Liver (tissue), 9 donors: ENCODE results near the gene LMTK2. TPM values are rescaled to one million over a fixed set of nuclear protein-coding genes. Genes with fewer than 3 reads are reported as not detected.

Experiments used
- DNase-seq: peaks from one replicate; pipeline ENCODE4 v3.0.0-alpha.2; 2017; ENCODE audit warnings: low spot score
- H3K27ac ChIP-seq, 2 donors: one replicate each; pipeline ENCODE4 v1.7.0; 2013; ENCODE audit warnings: inconsistent platforms in 2 of 2, low read length in 2 of 2, control low read depth in 1 of 2, low read depth in 1 of 2, mild to moderate bottlenecking in 1 of 2
- H3K27me3 ChIP-seq, 4 donors: one replicate each; pipeline versions ENCODE4 v1.6.1 to v1.7.0; 2013; ENCODE audit warnings: low read length in 3 of 4, inconsistent platforms in 1 of 4, mild to moderate bottlenecking in 1 of 4, moderate library complexity in 1 of 4; ENCODE audit not compliant: control insufficient read depth in 4 of 4, insufficient read depth in 4 of 4
- H3K36me3 ChIP-seq, 4 donors: one replicate each; pipeline versions ENCODE4 v1.6.1 to v1.7.0; 2013; ENCODE audit warnings: low read length in 3 of 4, mild to moderate bottlenecking in 3 of 4, low read depth in 1 of 4, moderate library complexity in 1 of 4; ENCODE audit not compliant: control insufficient read depth in 4 of 4, insufficient read depth in 3 of 4
- H3K4me1 ChIP-seq, 4 donors: one replicate each; pipeline versions ENCODE4 v1.6.1 to v1.7.0; 2013; ENCODE audit warnings: low read length in 3 of 4, mild to moderate bottlenecking in 3 of 4, moderate library complexity in 1 of 4; ENCODE audit not compliant: control insufficient read depth in 4 of 4, insufficient read depth in 4 of 4
- H3K4me3 ChIP-seq, 3 donors: one replicate each; pipeline versions ENCODE4 v1.6.1 to v1.7.0; 2013; ENCODE audit warnings: low read length in 3 of 3, control low read depth in 1 of 3, low read depth in 1 of 3, mild to moderate bottlenecking in 1 of 3
- H3K9ac ChIP-seq, 2 donors: one replicate each; pipeline ENCODE4 v1.7.0; 2013; ENCODE audit warnings: low read length in 2 of 2, mild to moderate bottlenecking in 2 of 2, moderate library complexity in 2 of 2, control low read depth in 1 of 2, low read depth in 1 of 2
- H3K9me3 ChIP-seq, 4 donors: one replicate each; pipeline versions ENCODE4 v1.6.1 to v1.7.0; 2013; ENCODE audit warnings: low read length in 3 of 4; ENCODE audit not compliant: control insufficient read depth in 4 of 4
- EGR1 ChIP-seq, 2 donors: IDR thresholded peaks; 2 replicates each; pipeline ENCODE4 v1.6.1; 2016 to 2018; ENCODE audit warnings: antibody characterized with exemption in 2 of 2, low read depth in 2 of 2
- FOXA2 ChIP-seq: IDR thresholded peaks from 2 replicates; pipeline ENCODE4 v1.6.1; 2016; ENCODE audit warnings: antibody characterized with exemption
- GABPA ChIP-seq, 2 donors: IDR thresholded peaks in 1 of 2; conservative IDR thresholded peaks in 1 of 2; 2 replicates each; pipeline ENCODE4 v1.6.1; 2016; ENCODE audit warnings: antibody characterized with exemption in 2 of 2, mild to moderate bottlenecking in 1 of 2, moderate library complexity in 1 of 2
- HNF4A ChIP-seq, 2 donors: conservative IDR thresholded peaks; 2 replicates each; pipeline ENCODE4 v1.6.1; 2016; ENCODE audit warnings: antibody characterized with exemption in 2 of 2, mild to moderate bottlenecking in 2 of 2
- HNF4G ChIP-seq: IDR thresholded peaks from 2 replicates; pipeline ENCODE4 v1.6.1; 2016; ENCODE audit warnings: antibody characterized with exemption
- JUND ChIP-seq, 2 donors: IDR thresholded peaks; 2 replicates each; pipeline ENCODE4 v1.6.1; 2016; ENCODE audit warnings: antibody characterized with exemption in 2 of 2
- NR2F2 ChIP-seq: IDR thresholded peaks from 2 replicates; pipeline ENCODE4 v1.6.1; 2016; ENCODE audit warnings: antibody characterized with exemption
- RAD21 ChIP-seq, 2 donors: IDR thresholded peaks; 2 replicates each; pipeline ENCODE4 v1.6.1; 2016; ENCODE audit warnings: antibody characterized with exemption in 2 of 2, mild to moderate bottlenecking in 2 of 2
- RXRA ChIP-seq, 2 donors: IDR thresholded peaks; 2 replicates each; pipeline ENCODE4 v1.6.1; 2017 to 2018; ENCODE audit warnings: antibody characterized with exemption in 2 of 2, mild to moderate bottlenecking in 1 of 2
- TAF1 ChIP-seq: conservative IDR thresholded peaks from 2 replicates; pipeline ENCODE4 v1.6.1; 2016; ENCODE audit warnings: antibody characterized with exemption, mild to moderate bottlenecking
- WGBS: extraction: QIAGEN DNeasy Blood & Tissue Kit; methylation state at CpG from one replicate; pipeline ENCODE4 v1.1.7; 2013; 5-methylcytosine and 5-hydroxymethylcytosine counted together
- polyA plus RNA-seq, 2 donors: library from polyadenylated mRNA; stranded (reverse) in 1 of 2; unstranded in 1 of 2; fragments of 200-250 nt in 1 of 2; fragments of >200 nt in 1 of 2; fragmentation: Nextera tagmentation in 1 of 2; extraction: Ambion mirVana in 1 of 2; gene quantifications; one replicate each; pipeline versions ENCODE4 v1.2.1 to v1.2.3, GENCODE V29; 2013 to 2015
- total RNA-seq, 2 donors: library from RNA; depleted of rRNA; stranded (reverse); fragments of >200 nt; gene quantifications; one replicate each; pipeline ENCODE4 v1.2.3, GENCODE V29; 2014
- TF ChIP-seq, protein P1 (sequence below): IDR thresholded peaks from 2 replicates; pipeline ENCODE4 v1.6.1; 2016; ENCODE audit warnings: antibody characterized with exemption
- TF ChIP-seq, protein P2 (sequence below): IDR thresholded peaks from 2 replicates; pipeline ENCODE4 v1.6.1; 2016; ENCODE audit warnings: antibody characterized with exemption, mild to moderate bottlenecking
- TF ChIP-seq, protein P3 (sequence below): IDR thresholded peaks from 2 replicates; pipeline ENCODE4 v1.6.1; 2016; ENCODE audit warnings: antibody characterized with exemption
- donor health status: healthy.
- donor health status: healthy.
- donor health status: healthy.
- donor health status: healthy.
- donor health status: healthy.

Gene LMTK2
- total and polyA plus RNA-seq, 4 donors, result 3.1 to 14.3 (median 9.0) TPM

DNA sequence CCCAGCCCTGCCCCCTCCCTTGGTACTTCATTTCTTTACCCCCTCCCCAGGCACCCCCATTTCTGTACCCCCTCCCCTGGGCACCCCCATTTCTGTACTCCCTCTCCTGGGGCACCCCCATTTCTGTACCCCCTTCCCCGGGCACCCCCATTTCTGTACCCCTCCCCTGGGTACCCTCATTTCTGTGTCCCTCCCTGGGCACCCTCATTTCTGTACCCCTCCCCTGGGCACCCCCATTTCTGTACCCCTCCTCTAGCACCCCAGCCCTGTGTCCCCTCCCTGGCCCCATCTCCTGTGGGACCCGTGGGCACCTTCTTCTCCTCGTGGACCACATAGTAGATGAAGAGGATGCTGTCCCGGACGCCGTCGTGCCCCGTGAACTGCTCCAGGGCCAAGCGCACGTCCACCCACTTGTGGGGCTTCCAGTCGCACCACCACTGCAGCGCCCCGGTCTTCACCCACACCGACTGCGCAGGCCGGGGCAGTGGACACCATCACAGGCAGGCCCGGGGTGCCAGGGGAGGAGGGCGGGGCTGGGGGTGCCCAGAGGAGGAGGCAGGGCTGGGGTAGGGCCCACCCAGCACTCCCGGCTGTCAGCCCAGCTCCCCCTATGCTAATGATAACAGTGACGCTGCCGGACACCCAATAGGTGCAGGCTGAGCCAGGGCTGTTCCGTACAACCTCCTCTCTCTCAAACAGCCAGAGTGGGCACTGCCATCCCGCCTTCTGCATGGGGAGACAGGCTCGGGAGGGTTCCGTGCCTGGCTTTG, 125.0 kb downstream of the LMTK2 start:
- Histone ChIP-seq H3K36me3 (peaks cover 0 to 18% (median 2%) of the 10 kb centered on the region in 4 donors), H3K27ac (no peak overlapping the region), H3K4me1 (no peaks in the 10 kb centered on the region), H3K4me3 (no peak overlapping the region), H3K27me3 (no peaks in the 10 kb centered on the region), H3K9me3 (no peaks in the 10 kb centered on the region), H3K9ac (no peak overlapping the region)
- WGBS, result 96% methylated on average over 25 of the region's 25 CpGs
- no peak for TF ChIP-seq NR2F2
- no peak for TF ChIP-seq HNF4A (conservative IDR thresholded peaks at IDR 0.05)
- TF ChIP-seq, protein P1, sequence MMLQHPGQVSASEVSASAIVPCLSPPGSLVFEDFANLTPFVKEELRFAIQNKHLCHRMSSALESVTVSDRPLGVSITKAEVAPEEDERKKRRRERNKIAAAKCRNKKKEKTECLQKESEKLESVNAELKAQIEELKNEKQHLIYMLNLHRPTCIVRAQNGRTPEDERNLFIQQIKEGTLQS, result no peak
- TF ChIP-seq, protein P2, sequence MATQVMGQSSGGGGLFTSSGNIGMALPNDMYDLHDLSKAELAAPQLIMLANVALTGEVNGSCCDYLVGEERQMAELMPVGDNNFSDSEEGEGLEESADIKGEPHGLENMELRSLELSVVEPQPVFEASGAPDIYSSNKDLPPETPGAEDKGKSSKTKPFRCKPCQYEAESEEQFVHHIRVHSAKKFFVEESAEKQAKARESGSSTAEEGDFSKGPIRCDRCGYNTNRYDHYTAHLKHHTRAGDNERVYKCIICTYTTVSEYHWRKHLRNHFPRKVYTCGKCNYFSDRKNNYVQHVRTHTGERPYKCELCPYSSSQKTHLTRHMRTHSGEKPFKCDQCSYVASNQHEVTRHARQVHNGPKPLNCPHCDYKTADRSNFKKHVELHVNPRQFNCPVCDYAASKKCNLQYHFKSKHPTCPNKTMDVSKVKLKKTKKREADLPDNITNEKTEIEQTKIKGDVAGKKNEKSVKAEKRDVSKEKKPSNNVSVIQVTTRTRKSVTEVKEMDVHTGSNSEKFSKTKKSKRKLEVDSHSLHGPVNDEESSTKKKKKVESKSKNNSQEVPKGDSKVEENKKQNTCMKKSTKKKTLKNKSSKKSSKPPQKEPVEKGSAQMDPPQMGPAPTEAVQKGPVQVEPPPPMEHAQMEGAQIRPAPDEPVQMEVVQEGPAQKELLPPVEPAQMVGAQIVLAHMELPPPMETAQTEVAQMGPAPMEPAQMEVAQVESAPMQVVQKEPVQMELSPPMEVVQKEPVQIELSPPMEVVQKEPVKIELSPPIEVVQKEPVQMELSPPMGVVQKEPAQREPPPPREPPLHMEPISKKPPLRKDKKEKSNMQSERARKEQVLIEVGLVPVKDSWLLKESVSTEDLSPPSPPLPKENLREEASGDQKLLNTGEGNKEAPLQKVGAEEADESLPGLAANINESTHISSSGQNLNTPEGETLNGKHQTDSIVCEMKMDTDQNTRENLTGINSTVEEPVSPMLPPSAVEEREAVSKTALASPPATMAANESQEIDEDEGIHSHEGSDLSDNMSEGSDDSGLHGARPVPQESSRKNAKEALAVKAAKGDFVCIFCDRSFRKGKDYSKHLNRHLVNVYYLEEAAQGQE, result no peak
- no peak for TF ChIP-seq GABPA (IDR thresholded peaks at IDR 0.05 in 1 of 2, conservative IDR thresholded peaks at IDR 0.05 in 1 of 2)
- TF ChIP-seq RXRA (IDR thresholded peaks at IDR 0.05), result no peak
- no peak for TF ChIP-seq RAD21 (IDR thresholded peaks at IDR 0.05)
- TF ChIP-seq FOXA2, result no peak
- TF ChIP-seq, protein P3, sequence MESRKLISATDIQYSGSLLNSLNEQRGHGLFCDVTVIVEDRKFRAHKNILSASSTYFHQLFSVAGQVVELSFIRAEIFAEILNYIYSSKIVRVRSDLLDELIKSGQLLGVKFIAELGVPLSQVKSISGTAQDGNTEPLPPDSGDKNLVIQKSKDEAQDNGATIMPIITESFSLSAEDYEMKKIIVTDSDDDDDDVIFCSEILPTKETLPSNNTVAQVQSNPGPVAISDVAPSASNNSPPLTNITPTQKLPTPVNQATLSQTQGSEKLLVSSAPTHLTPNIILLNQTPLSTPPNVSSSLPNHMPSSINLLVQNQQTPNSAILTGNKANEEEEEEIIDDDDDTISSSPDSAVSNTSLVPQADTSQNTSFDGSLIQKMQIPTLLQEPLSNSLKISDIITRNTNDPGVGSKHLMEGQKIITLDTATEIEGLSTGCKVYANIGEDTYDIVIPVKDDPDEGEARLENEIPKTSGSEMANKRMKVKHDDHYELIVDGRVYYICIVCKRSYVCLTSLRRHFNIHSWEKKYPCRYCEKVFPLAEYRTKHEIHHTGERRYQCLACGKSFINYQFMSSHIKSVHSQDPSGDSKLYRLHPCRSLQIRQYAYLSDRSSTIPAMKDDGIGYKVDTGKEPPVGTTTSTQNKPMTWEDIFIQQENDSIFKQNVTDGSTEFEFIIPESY, result no peak
- no peak for TF ChIP-seq TAF1
- TF ChIP-seq JUND (IDR thresholded peaks at IDR 0.05), result no peak
- no peak for DNase-seq

DNA sequence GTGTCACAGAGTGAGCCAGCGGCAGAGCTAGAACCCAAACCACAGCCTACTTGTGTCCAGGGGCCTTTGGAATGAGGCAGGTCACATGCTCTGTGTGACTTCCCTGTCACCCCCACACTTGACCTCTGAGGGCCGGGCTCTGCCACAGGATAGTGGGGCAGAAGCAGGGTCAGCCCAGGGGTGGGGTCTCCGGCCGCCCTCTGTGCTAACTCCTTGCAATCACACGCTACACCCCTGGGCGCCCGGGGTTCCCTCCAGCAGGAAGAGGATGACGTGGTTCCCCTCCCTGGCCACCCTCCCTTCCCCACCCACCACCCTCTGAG, 125.6 kb downstream of the LMTK2 start:
- Histone ChIP-seq H3K4me1 (no peaks in the 10 kb centered on the region), H3K27me3 (no peaks in the 10 kb centered on the region), H3K36me3 (peaks cover 0 to 18% (median 2%) of the 10 kb centered on the region in 4 donors), H3K4me3 (no peak overlapping the region), H3K27ac (no peak overlapping the region), H3K9ac (no peak overlapping the region), H3K9me3 (no peaks in the 10 kb centered on the region)
- WGBS, result 96% methylated on average over 8 of the region's 8 CpGs
- no peak for DNase-seq
- TF ChIP-seq HNF4A (conservative IDR thresholded peaks at IDR 0.05) (no peak), NR2F2 (no peak), HNF4G (no peak), RXRA (IDR thresholded peaks at IDR 0.05) (no peak), EGR1 (IDR thresholded peaks at IDR 0.05; ENCODE audit: low read depth in 2 of 2) (no peak), RAD21 (IDR thresholded peaks at IDR 0.05) (no peak), TAF1 (no peak), JUND (IDR thresholded peaks at IDR 0.05) (no peak), FOXA2 (no peak)
- TF ChIP-seq, protein P1, result no peak
- TF ChIP-seq, protein P3, result no peak
